Hippocampal formation (tissue), 2 donors: ENCODE measurements around the gene KRT13.

Source experiments
- DNase-seq, 2 donors: peaks; one replicate each; lab custom pipeline; 2025; lab: John Stamatoyannopoulos, UW

KRT13 gene

GRCh38 chr17:41537614-41537954, 32.2 kb upstream of the KRT13 start:
- no peak for DNase-seq

- DNase-seq, result no peak
Observed at GRCh38 chr17:41536741-41537613, 31.6 kb upstream of the KRT13 start.

- DNase-seq, result no peak
Observed at GRCh38 chr17:41535764-41536481, 30.5 kb upstream of the KRT13 start.

- no peak for DNase-seq
Observed at GRCh38 chr17:41534899-41535546, 29.6 kb upstream of the KRT13 start.

GRCh38 chr17:41533613-41534012, 28.2 kb upstream of the KRT13 start:
- no peak for DNase-seq

GRCh38 chr17:41532947-41533570, 27.6 kb upstream of the KRT13 start:
- no peak for DNase-seq

- DNase-seq, result no peak
Observed at GRCh38 chr17:41531993-41532392, 26.6 kb upstream of the KRT13 start.

- no peak for DNase-seq
Observed at GRCh38 chr17:41530062-41531048, 24.9 kb upstream of the KRT13 start.

- DNase-seq, result no peak
Observed at GRCh38 chr17:41529491-41529915, 24.1 kb upstream of the KRT13 start.

GRCh38 chr17:41528959-41529353, 23.5 kb upstream of the KRT13 start:
- DNase-seq, result no peak

- DNase-seq, result no peak
Observed at GRCh38 chr17:41527063-41528023, 21.9 kb upstream of the KRT13 start.

GRCh38 chr17:41524261-41524660, 18.8 kb upstream of the KRT13 start:
- no peak for DNase-seq

GRCh38 chr17:41523787-41524186, 18.4 kb upstream of the KRT13 start:
- no peak for DNase-seq

- no peak for DNase-seq
Observed at GRCh38 chr17:41523225-41523593, 17.8 kb upstream of the KRT13 start.

- DNase-seq, result no peak
Observed at GRCh38 chr17:41522301-41523224, 17.2 kb upstream of the KRT13 start.

GRCh38 chr17:41521574-41522261, 16.3 kb upstream of the KRT13 start:
- DNase-seq, result no peak

GRCh38 chr17:41520821-41521521, 15.6 kb upstream of the KRT13 start:
- DNase-seq, result no peak
